HEK293T (cell line): ENCODE measurements around the gene IP6K3.

Source experiments
- CTCF ChIA-PET: fragments of 350-600 bp; formaldehyde crosslinking; extraction: SDS; loops from one replicate; lab custom pipeline; 2021; ENCODE audit warnings: antibody characterized with exemption, inconsistent platforms; lab: Yijun Ruan, JAX
- POLR2A ChIA-PET: fragments of 350-600 bp; formaldehyde crosslinking; extraction: SDS; loops from one replicate; lab custom pipeline; 2020; ENCODE audit warnings: antibody characterized with exemption, inconsistent platforms; lab: Yijun Ruan, JAX
- DNase-seq: peaks from one replicate; pipeline ENCODE4 v3.0.0; 2012; ENCODE audit warnings: mixed read lengths; ENCODE audit errors: extremely low spot score
- ARNT ChIP-seq: fragments of 450-650 bp; IDR thresholded peaks from 2 replicates; pipeline ENCODE4 v1.6.1; 2017; ENCODE audit warnings: mild to moderate bottlenecking
- BHLHE40 ChIP-seq: fragments of 450-650 bp; IDR thresholded peaks from 2 replicates; pipeline ENCODE4 v1.6.1; 2016; ENCODE audit warnings: mild to moderate bottlenecking, moderate library complexity, borderline replicate concordance
- CTBP1 ChIP-seq: fragments of 450-650 bp; IDR thresholded peaks from 2 replicates; pipeline ENCODE4 v1.6.1; 2016; ENCODE audit warnings: borderline replicate concordance
- ELF4 ChIP-seq: fragments of 450-650 bp; IDR thresholded peaks from 2 replicates; pipeline ENCODE4 v1.6.1; 2017; ENCODE audit warnings: antibody characterized with exemption
- FOXA1 ChIP-seq: fragments of 450-650 bp; IDR thresholded peaks from 2 replicates; pipeline ENCODE4 v1.6.1; 2016; ENCODE audit warnings: mild to moderate bottlenecking
- FOXK2 ChIP-seq: fragments of 450-650 bp; IDR thresholded peaks from 2 replicates; pipeline ENCODE4 v1.6.1; 2016; ENCODE audit warnings: mild to moderate bottlenecking
- FOXM1 ChIP-seq: fragments of 450-650 bp; IDR thresholded peaks from 2 replicates; pipeline ENCODE4 v1.6.1; 2017; ENCODE audit warnings: mild to moderate bottlenecking, borderline replicate concordance
- HDGF ChIP-seq: fragments of 450-650 bp; IDR thresholded peaks from 2 replicates; pipeline ENCODE4 v1.6.1; 2017; ENCODE audit warnings: antibody characterized with exemption, borderline replicate concordance
- L3MBTL2 ChIP-seq: fragments of 450-650 bp; conservative IDR thresholded peaks from 2 replicates; pipeline ENCODE4 v1.6.1; 2016; ENCODE audit warnings: mild to moderate bottlenecking
- LEF1 ChIP-seq: fragments of 450-650 bp; IDR thresholded peaks from 2 replicates; pipeline ENCODE4 v1.6.1; 2017; ENCODE audit warnings: mild to moderate bottlenecking, borderline replicate concordance
- NFRKB ChIP-seq: fragments of 450-650 bp; IDR thresholded peaks from 2 replicates; pipeline ENCODE4 v1.6.1; 2016; ENCODE audit warnings: mild to moderate bottlenecking, moderate library complexity
- PKNOX1 ChIP-seq: fragments of 450-650 bp; IDR thresholded peaks from 2 replicates; pipeline ENCODE4 v1.6.1; 2016
- SP1 ChIP-seq: fragments of 450-650 bp; IDR thresholded peaks from 2 replicates; pipeline ENCODE4 v1.6.1; 2017
- SUZ12 ChIP-seq: fragments of 450-650 bp; IDR thresholded peaks from 2 replicates; pipeline ENCODE4 v1.6.1; 2016; ENCODE audit warnings: mild to moderate bottlenecking
- TARDBP ChIP-seq: fragments of 450-650 bp; IDR thresholded peaks from 2 replicates; pipeline ENCODE4 v1.6.1; 2016
- ZNF384 ChIP-seq: fragments of 450-650 bp; IDR thresholded peaks from 2 replicates; pipeline ENCODE4 v1.6.1; 2016

The IP6K3 gene

DNA sequence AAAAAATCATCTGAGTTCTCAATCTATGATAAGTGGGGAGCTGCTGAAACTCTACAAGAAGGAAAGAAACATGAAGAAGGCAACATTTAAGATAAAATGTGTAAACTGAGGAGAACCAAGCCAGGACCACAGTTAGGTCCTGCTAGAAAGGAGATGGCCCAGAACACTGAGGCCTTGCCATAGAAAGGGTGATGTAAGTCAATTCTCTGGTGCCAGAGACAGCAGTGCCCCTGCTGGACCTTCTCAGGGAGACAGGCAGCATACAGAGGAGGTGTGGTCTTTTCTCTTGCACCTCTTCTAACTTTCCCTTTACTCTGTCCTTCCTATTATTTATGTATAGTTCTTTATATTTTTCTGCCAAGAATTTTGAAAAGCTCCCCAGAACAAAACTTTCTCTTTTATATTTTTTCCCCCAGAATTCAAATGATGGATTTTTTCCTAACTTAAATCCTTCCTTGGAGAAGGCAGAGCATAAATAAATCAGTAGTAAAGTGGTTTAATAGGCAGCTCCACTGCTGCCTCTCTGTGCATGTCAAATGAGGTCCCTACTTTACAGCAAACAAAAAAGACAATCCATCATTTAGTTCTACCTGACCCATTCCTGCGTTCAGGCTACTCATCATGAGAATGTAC, 44.2 kb downstream of the IP6K3 start:
- TF ChIP-seq ZNF384 (no peak), BHLHE40 (no peak), ARNT (no peak), SP1 (no peak), SUZ12 (no peak), LEF1 (no peak), L3MBTL2 (no peak), FOXM1 (no peak), ELF4 (no peak), HDGF (no peak), TARDBP (no peak)
- CTCF ChIA-PET: interaction anchor here (0.6 to 2.1 kb wide), 3 partner anchors 9 to 106 kb away, joined by 4 to 10 read pairs (median 6); partner anchors contain the start of gene UQCC2
- peak; percentile 66 for DNase-seq
- POLR2A ChIA-PET: interaction anchor here (1.4 to 1.6 kb wide), 2 partner anchors 9 to 13 kb away, joined by 3 to 7 read pairs; partner anchors contain the start of gene UQCC2

DNA sequence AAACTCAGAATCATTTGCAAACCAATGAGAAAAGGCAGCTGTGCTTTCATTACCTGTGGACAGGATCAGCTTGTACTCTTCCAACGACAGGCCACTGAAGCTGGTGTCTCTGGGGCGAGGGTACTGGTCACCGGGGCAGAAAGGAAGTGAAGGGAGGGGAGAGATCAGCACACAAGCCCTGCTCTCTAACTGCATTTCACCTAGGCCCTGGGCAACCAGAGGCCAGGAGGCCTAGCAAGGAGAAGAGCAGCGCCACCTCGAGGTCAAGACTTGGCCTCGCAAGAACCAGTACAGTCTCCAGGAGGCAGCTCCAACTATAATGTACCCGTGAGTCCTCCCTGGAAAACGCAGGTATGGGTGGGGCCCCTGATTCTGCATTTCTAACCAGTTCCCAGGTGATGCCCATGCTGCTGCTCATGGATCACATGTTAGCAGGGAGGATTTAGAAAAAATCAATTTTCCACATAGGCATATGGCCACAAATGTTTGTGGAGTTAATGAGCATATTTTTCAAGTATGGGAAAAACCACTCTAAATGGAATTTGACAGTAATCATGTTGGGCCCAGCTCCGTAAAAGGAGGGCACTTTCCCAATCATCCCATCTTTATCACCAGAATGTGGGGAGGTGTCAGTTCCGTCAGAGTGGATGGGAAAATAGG, 46.2 kb downstream of the IP6K3 start:
- CTCF ChIA-PET: interaction anchor here (0.6 to 1.7 kb wide), 8 partner anchors 11 to 349 kb away, joined by 3 to 8 read pairs (median 4); partner anchors contain the start of gene UQCC2
- DNase-seq: peak; percentile 74
- POLR2A ChIA-PET: interaction anchor here (1.6 to 2.1 kb wide), 2 partner anchors 9 to 11 kb away, joined by 3 to 15 read pairs; partner anchors contain the start of gene UQCC2
- TF ChIP-seq ELF4: no peak
- TF ChIP-seq HDGF: no peak
- no peak for TF ChIP-seq LEF1
- TF ChIP-seq L3MBTL2: no peak
- no peak for TF ChIP-seq ARNT

DNA sequence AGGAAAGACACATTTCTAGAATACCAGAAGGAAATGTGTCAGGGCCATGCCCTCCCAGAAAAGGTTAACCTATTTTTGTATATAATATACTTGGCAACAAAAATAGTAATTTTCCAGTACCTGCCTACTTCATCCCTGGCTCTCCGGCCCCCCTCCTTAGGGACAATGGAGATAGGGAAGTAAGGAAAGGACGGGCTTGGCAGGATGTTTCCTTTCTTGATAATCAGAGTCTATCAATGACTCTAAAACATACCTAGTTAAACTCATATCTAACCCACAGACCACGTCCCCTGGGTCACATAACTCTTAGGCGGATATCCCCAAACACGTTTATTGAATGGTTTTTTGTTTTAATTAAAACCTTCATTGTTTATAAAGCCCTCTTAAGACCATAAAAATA, 47.0 kb downstream of the IP6K3 start:
- no peak for DNase-seq
- ChIA-PET POLR2A (no interaction called here), CTCF (interaction anchor here (1.5 to 1.7 kb wide), 2 partner anchors 12 to 16 kb away, joined by 6 to 7 read pairs; partner anchors contain the start of gene UQCC2)
- TF ChIP-seq PKNOX1 (no peak), SUZ12 (no peak), ARNT (no peak), FOXM1 (no peak), SP1 (no peak), ELF4 (no peak), HDGF (no peak), FOXK2 (no peak), CTBP1 (no peak), TARDBP (no peak), FOXA1 (no peak), ZNF384 (no peak), NFRKB (no peak), L3MBTL2 (no peak), BHLHE40 (no peak)

- no peak for TF ChIP-seq NFRKB
- no peak for TF ChIP-seq ZNF384
- no peak for TF ChIP-seq TARDBP
- no peak for TF ChIP-seq SP1
- no peak for TF ChIP-seq BHLHE40
- TF ChIP-seq HDGF: no peak
- TF ChIP-seq FOXM1: no peak
- TF ChIP-seq FOXA1: no peak
- TF ChIP-seq FOXK2: no peak
- TF ChIP-seq LEF1: no peak
- TF ChIP-seq PKNOX1: no peak
- TF ChIP-seq CTBP1: no peak
- no peak for TF ChIP-seq ELF4
- no peak for TF ChIP-seq ARNT
- TF ChIP-seq L3MBTL2: no peak
- no peak for TF ChIP-seq SUZ12
- CTCF ChIA-PET: no interaction called here
- DNase-seq: no peak
- POLR2A ChIA-PET: no interaction called here
These were observed 47.6 kb downstream of the IP6K3 start for GRCh38 chr6:33699131-33699530.

- ChIA-PET POLR2A (no interaction called here), CTCF (no interaction called here)
- no peak for DNase-seq
- TF ChIP-seq TARDBP (no peak), SUZ12 (no peak), BHLHE40 (no peak), ELF4 (no peak), ARNT (no peak), SP1 (no peak), ZNF384 (no peak), LEF1 (no peak), NFRKB (no peak), FOXA1 (no peak), CTBP1 (no peak), FOXK2 (no peak), L3MBTL2 (no peak), FOXM1 (no peak), HDGF (no peak), PKNOX1 (no peak)
These were observed 48.2 kb downstream of the IP6K3 start for GRCh38 chr6:33698494-33698893.
